ENCODE data around the gene HCN4.
"Not testable (repeated sequence)": the region's sequence is repeated elsewhere in the genome, so short reads cannot be mapped to it uniquely, and the experiment has no call there.

Gene HCN4

GRCh38 chr15:73323956-73324355, 44.8 kb downstream of the HCN4 start:
- DNase-seq: no peak

GRCh38 chr15:73323374-73323955, 45.3 kb downstream of the HCN4 start:
- no peak for DNase-seq

- DNase-seq: no peak
Observed at GRCh38 chr15:73322665-73323373, 45.9 kb downstream of the HCN4 start.

- DNase-seq: no peak
Observed at GRCh38 chr15:73321496-73322450, 47.0 kb downstream of the HCN4 start.

- DNase-seq: no peak
Observed at GRCh38 chr15:73320619-73321180, 48.1 kb downstream of the HCN4 start.

- no peak for DNase-seq
Observed at GRCh38 chr15:73319460-73320245, 49.1 kb downstream of the HCN4 start.

GRCh38 chr15:73318463-73319351, 50.1 kb downstream of the HCN4 start:
- no peak for DNase-seq

- no peak for DNase-seq
Observed at GRCh38 chr15:73317651-73318462, 50.9 kb downstream of the HCN4 start.

- DNase-seq: no peak
Observed at GRCh38 chr15:73313861-73314260, 54.9 kb downstream of the HCN4 start.

GRCh38 chr15:73308305-73308704, 60.5 kb downstream of the HCN4 start:
- DNase-seq: no peak

GRCh38 chr15:73305331-73306211, 63.2 kb downstream of the HCN4 start:
- DNase-seq: no peak

- no peak for DNase-seq
Observed at GRCh38 chr15:73303636-73304035, 65.1 kb downstream of the HCN4 start.

- DNase-seq: not testable (repeated sequence)
Observed at GRCh38 chr15:73300286-73300685, 68.5 kb downstream of the HCN4 start.

- no peak for DNase-seq
Observed at GRCh38 chr15:73298522-73299245, 70.1 kb downstream of the HCN4 start.

GRCh38 chr15:73296609-73297353, 72.0 kb downstream of the HCN4 start:
- no peak for DNase-seq

GRCh38 chr15:73295630-73296286, 73.0 kb downstream of the HCN4 start:
- no peak for DNase-seq

GRCh38 chr15:73293773-73294172, 75.0 kb downstream of the HCN4 start:
- DNase-seq: no peak

Data from stimulated activated naive CD4-positive, alpha-beta T cell (primary cell).